T-helper 9 cell (primary cell): ENCODE data around the gene TMX4.

Experiments used
- DNase-seq: peaks from one replicate; pipeline ENCODE4 v3.0.0-alpha.2; 2020

The TMX4 gene

DNA sequence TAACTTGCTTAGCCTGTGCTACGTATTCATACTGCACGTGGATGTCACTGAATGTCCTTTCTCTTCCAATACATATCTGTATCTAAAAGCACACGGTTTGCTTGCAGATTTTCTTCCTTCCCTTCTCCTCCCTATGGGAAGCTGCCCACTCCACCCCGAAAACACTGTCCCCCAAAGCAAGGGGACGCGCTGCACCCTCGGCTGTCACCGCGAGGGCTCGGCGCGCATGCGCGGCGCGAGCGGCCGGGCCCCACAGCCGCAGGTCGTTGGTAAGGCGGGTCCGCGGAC is 659 bp downstream of the TMX4 start:
- DNase-seq, result peak; percentile 53

DNA sequence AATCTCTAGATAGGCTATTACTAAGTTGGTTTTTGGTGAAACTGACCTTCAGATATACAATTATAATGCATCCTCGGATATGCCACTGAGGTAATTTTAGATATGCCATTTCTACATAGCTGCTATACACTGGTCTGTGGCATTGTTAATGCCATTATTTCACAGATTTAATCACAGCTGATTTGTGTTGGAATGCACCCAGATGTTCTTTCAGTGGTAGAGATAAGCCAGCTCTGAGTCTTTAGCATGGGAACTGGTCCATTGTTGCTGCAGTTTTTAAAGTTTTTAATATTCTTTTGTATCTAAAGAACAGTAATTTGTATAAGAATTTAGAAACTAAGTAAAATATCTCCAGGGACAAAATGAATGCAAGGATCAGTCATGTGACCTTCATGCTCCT is 6.8 kb downstream of the TMX4 start:
- DNase-seq, result no peak

DNA sequence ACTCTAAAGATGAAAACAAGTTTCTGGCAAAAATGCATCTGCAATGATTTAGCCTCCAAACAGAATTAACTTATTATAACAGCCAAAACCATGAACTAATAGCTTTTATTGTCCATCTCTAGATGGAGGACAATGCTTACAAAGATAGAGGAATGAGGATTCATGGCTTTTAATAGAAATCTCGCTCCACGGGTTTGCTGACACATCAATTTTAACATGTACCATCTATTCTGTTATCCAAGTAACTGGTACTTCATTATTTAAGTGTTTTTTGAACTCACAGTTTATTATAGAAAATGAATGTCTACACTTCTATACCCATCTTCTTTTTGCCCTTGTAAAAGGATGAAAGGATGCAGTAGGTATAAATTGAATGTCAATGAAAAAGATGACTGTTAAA is 10.8 kb downstream of the TMX4 start:
- DNase-seq, result no peak

DNA sequence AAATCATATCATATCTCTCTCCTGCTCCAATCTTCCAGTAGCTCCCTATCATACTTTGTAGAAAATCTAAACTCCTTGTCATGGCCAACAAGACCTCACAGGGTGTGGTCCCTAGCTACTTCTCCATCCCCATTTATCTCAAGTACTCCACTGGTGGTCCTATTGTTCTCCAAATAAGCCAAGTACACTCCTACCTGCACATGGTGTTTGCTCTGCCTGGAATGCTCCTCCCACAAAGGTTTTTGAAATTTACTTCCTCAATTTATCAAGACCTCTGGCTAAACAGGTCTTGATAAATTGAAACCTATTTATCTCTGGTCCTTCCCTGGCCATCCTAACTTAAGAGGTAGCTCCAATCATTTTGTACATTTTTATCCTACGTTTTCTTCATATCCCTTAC is 12.1 kb downstream of the TMX4 start:
- no peak for DNase-seq

DNA sequence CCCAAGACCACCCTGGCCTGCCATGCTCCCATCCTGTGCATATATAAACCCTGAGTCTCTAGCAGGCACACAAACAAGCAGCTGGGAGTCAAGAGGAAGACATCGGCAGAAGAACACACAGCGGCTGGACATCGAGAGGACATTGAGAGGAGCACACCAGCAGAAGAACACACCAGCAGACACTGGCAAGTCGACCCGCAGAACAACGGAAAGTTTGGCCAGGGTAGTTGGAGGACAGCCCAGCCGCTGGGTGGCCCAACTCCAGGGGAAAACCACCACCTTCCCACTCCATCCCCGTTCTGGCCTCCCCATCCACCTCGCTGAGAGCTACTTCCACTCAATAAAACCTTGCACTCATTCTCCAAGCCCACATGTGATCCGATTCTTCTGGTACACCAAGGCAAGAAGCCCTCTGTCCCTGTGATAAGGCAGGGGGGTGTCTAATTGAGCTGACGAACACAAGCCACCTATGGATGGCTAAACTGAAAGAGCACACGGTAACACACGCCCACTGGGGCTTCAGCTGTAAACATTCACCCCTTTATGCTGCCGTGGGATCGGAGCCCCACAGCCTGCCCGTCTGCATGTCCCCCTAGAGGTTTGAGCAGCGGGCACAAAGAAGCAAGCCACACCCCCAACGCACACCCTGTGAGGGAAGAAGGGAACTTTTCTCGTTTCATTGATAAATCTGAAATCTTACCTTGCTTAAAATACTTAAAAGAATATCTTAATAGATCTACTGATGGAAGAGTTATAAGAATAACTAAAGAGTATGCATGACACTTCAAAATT is 13.8 kb downstream of the TMX4 start:
- DNase-seq, result no peak

DNA sequence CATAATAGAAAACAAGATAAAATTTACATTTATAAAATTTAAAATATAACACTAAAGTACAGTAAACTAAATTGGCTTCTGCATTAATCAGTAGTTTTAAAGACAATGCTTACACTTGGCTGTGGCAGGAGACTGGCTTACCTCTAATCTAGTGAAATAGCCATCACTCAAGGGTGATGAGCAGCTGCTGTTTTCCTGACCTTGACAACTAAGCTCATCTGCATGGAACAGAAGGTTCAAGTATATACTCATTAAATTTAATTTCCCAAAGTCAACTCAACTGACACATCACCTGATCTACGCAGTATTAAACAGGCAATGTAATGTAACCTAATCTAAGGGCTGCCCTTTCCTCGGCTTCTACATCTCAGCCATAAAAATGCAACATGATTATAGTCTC is 14.5 kb downstream of the TMX4 start:
- DNase-seq, result no peak

DNA sequence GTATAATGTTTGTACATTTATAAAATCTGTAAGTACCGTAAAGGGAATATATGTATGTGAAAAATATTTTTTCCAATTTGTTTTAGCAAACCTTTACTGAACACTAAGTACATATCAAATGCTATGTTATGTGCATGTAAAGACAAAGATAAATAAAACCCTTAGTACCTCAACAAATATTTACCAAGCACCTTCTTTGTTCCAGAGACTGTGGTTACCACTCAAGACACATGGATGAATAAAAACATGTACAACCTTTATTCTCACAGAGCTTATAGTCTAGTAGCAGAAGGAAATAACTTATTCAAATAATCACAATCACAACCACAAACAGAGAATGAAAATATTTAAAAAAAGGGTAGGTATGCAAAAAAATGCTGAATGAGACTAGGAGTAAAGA is 17.5 kb downstream of the TMX4 start:
- DNase-seq, result no peak

DNA sequence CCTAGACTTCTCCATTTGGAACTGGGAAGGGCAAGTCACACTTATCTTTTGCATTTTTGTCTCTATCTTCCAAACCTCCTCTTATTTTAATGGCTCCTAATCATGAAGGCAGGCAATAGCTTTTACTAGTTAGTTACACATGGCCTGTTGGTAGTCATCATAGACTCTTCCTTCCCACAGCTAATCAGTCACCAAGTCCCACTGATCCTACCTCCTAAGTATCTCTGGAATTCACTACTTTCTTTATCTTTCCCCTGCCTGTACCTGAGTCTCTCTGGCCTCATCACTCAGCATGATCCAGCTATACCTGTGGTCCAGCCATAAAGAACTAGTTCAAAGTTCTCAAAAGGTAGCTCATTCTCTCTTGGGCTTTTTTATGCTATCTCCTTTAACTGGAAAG is 18.8 kb downstream of the TMX4 start:
- DNase-seq, result no peak

DNA sequence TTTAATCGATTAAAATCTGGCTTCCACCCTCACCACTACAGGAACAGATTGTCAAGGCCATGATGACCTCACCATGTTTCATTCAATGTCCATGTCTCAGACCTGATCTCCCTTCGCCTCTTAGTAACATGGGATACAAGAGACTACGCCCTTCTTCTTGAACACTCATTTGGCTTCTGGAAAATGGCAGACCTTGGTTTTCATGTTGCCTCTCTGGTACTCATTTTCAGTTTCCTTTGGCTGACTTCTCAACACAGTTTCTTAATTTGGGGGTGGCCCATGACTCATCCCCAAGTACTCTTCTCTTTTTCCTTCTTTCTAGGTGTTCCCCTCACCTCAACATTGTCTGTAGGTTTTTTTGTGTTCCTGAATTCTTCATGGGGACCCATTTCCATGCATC is 22.7 kb downstream of the TMX4 start:
- no peak for DNase-seq

DNA sequence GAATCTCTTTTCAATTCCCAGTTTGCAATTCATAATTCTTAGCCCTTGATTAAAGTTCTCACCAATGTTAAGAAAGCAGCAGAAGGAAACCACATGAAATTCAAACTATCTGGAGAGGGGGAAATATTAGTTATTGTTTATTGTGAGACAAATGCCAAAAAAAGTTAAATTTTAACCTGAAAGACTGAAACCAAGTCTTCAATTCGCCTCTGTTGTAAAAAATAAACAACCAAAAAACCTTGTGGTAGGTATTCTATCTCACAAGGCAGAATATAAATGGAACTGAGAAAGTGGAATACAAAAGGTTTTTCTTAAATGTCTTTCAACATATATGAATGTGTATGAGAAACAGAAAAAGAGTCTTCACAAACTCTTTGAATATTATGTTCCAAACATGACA is 24.8 kb downstream of the TMX4 start:
- no peak for DNase-seq

DNA sequence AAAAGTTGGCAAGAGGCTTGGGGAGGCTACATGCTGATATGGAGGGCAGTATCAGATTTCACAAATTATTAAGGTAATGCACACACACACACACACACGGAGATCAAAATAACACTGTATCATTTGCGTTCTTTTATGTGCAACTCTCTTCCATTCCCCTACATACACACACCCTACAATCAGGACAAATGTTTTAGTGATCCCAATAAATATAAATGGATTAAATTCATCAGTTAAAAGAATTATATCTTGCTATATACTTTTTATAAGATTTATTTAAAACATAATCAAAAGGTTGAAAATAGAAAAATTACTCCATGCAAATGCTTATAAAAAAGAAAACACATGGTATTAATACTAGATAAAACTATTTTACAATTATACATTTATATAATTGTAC is 25.9 kb downstream of the TMX4 start:
- DNase-seq, result no peak

DNA sequence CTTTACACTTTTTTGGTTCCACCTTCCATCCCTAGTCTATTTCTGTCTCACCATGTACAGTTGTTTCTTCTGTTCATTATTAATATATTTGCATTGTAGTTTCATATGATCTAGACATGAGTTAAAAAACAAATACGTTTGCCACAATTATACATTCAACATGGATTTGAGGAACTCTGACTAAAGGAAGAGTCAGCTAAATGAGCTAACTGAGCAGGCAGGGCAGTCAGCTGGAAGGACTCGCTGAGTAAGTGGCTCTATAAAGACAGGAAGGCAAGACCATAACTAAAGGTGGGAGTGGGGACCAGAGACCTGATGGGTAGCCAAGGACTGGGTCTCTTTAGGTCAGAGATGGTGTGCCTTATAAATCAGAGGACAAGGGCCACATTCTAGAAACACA is 26.3 kb downstream of the TMX4 start:
- no peak for DNase-seq

DNA sequence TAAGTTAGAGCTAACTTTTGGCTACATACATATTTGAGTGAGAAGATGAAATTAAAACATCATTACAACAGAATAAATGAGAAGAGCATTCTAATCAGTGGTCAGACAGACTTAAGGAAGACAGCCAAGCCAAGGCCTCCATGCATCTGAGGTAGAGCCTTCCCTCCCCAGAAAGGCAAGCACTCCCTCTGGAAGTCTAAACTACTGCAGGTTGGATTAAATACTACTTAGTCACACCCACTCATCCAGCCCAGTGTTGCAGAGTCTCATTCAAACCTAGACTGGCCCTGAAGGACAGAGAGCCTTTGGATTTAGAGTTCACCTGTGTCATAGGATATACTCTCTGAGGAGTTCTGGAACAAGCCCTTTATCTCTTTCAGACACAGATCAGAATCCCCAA is 29.2 kb downstream of the TMX4 start:
- no peak for DNase-seq

DNA sequence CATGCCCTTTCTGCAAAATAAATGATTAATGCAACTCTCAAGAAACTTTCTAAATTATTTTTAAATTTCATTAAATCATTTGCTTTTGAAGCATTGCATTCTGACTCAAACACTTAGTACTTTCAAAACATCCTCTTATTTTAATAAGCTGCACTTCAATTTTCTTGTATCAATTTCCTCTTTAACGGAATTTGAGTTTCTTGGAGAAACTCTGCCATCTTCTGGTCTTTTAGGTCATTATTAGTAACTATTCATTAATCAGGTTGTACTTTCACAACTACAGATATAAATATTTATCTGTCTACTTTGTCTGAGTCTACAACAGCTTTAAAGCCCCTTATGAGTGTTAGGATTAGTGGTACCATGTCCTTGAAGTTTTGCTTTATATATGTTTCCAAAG is 30.2 kb downstream of the TMX4 start:
- DNase-seq, result no peak

DNA sequence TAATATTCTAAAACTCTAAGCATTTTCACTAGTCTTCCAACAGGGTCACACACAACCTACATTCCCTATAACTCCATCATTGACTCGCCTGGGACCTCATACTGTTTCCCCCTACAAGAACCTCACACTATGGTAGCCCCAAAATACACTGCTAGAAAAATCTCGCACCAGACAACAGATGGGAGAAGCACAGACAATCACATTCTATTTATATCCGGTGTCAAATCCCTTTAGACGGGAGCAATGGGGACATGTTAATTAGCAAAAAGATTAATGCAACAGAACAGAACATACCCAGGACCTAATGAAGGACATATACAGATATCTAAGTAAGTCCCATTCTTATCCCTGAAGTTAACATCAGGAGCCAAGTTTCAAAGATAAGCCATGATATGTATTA is 33.6 kb downstream of the TMX4 start:
- DNase-seq, result no peak

DNA sequence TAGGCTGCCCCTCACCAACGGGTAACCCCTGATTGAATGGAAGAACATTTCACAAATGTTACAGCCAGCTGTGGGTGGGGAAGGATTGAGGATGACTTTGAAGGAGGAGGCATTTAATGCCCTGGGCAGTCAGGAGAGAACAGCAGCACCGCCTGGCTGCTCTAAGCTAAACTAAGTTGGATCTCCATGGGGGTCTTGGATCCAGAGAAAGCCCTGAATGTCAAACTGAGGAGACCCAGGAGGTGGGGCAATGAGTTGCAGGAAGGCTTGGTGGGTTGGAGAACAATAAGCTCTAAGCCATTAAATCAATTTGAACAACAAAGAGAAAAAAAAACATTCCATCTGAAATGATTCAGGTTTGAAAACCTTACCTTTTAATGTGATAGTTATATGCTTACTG is 35.4 kb downstream of the TMX4 start:
- no peak for DNase-seq

DNA sequence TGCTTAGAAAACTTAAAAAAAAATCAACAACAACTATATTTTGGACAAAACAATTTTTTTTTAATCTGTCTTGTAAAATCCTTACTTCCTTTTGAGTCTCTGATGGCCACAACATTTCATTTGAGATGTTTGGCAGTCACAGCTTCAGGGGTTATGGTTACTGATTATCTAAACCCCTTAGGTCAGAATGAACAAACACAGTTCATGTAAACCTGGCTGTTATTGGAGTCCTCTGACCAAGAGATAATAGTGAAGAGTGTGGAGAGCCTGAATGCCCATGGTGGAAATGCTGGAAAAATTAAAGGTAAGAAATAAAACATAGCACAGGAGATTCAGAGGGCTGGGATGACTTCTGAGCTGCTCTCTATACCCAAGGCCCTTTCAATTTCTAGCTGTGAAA is 38.2 kb downstream of the TMX4 start:
- no peak for DNase-seq

DNA sequence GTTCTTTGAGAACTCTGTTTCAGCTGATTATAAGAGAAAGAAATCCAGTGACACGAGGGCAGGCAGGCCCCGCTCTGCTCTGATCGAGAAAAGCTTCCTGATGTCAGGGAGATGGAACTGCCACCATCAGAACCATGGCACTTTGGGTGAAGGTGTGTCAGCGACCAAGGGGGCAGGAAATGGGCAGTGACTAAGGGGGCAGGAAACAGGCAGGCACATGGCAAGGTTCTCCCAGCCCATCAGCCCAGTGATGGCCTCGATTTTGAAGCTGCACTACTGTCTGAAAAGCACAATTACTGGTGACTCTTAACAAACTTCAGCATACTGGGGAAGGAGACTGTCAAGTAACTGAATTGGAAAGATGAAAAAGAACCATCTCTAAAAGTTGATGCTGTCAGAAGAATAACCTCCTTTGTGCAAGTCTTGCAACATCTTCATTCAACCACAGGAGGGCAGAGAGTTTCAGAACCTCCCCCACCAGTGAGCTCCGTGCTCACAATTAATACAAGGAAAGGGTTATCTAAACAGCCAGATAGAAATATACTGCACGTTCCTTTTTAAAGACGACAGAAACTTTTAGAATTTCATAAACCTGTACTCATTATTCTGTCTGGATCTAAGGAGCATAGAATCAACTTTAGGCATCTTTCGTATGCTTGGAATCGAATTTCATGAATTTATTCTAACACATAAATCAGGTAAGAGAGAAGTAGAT is 39.1 kb downstream of the TMX4 start:
- DNase-seq, result no peak

DNA sequence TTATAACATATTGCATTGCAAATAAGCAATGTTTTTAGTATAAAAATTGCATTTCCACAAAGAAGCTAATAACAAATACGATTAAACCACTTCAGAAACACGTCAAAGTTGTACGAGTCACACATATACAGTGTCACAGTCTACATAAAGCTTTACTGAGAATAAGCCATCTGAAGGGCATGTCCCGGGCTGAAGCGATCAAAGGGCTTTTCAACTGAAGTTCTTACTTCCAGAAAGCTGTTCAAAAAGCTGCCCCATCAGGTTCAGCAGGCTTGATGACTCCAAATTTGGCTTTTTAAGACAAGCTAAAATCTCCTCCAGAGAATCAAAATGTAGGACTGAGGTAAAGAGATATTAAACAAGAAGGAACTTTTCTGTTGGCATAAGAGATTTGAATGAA is 41.9 kb downstream of the TMX4 start:
- no peak for DNase-seq

DNA sequence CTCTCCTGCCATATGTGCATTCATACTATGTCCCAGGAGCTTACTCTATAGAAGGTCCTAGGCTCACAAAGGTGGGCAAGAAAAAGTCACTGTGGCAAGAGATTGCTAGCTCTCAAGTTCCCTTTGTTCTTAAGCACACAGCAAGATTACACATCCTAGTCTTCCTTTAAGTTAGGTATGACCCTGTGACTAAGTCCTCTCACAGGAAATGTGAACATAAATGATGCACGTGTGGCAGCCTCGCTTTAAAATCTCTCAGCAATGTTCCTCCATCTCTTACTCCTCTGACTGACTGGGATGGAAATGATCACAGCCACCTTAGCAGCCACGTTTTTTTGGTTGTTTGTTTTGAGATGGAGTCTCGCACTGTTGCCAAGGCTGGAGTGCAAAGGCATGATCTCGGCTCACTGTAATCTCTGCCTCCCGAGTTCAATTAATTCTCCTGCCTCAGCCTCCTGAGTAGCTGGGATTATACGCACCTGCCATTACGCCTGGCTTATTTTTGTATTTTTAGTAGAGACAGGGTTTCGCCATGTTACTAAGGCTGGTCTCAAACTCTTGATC is 43.6 kb downstream of the TMX4 start:
- DNase-seq, result no peak

DNA sequence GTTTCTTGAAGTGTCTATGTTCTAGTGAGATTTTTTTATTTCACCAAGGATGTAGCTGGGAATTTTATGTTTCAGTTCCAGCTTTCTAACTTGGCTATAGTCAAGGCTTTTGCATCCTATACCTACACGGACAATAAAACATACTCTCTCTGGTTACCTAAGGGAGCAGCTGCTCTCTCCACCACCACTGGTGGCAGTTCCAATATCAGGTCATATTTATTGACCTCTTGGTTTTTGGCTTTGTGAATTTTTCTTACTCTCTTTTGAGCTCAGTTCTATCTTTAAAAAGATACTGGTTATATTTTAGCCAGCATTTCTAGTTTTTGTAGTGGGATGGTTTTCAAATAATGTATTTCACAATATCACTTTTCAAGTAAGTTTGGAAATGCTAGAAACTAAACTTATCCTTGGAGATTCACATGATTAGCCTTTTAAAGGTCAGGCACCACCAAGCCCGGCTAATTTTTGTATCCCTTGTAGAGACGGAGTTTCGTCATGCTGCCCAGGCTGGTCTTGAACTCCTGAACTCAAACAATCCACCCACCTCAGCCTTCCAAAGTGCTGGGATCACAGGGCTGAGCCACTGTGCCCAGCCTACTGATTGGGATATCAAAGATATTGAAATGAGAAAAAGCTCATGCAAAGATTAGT is 44.7 kb downstream of the TMX4 start:
- DNase-seq, result no peak

DNA sequence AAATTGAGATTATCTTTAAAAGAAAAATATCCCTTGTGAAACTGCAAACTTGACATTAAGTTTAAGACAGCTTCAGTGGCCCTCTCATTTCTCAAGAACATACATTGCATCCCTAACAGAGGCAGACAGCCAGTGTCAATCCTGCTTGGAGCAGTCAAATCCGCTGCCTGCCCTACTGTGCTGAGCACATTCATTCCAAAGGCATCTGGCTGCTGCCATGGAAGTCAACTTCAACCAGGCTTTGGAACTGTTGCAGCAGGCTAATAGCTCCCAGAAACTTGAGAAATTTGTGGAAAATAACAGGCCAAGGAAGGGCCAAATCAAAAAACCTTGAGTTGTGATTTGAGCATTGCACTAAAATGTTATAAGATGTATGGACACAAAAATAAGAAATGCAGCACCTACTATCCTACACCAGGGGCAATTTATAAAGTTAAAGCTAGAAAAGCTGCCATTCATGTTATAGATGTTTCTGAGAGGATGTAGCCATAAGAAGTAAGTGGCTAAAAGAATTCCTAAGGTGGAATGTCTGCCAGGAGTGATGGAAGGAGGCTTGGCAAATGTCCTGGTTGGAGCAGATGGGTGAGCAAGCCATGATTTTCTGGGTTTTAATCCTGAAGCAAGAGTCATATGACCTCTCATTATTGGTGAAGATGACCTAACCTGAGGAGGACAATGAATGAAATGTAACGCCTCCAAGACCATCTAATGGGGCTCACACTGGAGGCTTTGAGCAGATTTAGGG is 47.9 kb downstream of the TMX4 start:
- DNase-seq, result no peak

DNA sequence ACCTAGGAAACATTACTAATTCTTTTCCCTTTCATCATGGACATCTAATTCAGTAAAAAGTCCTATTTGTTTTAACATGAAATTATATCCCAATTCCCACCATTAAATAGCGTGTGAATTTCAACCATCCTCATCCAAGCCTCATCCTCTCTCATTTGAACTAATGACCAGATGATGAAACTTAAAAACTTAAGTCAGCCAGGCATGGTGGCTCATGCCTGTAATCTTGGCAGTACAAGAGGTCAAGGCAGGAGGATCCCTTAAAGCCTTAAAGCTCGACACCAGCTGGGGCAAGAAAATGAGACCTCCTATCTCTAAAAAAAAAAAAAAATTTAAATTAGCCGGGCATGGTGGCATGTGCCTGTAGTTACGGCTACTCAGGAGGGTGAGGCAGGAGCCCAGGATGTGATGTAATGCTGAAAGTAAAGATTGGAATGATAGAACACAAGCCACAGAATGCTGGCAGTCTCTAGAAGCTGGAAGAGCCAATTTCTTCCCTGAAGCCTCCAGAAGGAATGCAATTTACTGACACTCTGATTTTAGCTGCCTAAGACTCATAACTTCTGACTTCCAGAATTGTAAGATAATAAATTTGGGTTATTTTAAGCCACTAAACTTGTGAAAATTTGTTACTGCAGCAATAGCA is 52.2 kb downstream of the TMX4 start:
- DNase-seq, result no peak
